CD14-positive monocyte (primary cell): ENCODE data around the gene CUX1. TPM values are rescaled to one million over a fixed set of nuclear protein-coding genes. Genes with fewer than 3 reads are reported as not detected.

Experiments
- DNase-seq, 3 donors: peaks; one replicate each; pipeline ENCODE4 v3.0.0-alpha.2; 2011 to 2022
- H2AFZ ChIP-seq: 2 replicates; pipeline ENCODE4 v1.6.0; 2012; ENCODE audit warnings: mild to moderate bottlenecking, low read depth, low read length, inconsistent platforms; ENCODE audit not compliant: insufficient read depth, poor library complexity, severe bottlenecking
- H3K27ac ChIP-seq, 2 donors: 1 replicate in 1 of 2; 2 replicates in 1 of 2; pipeline ENCODE4 v1.5.1; 2012 to 2013; ENCODE audit warnings: low read length in 2 of 2, control low read depth in 1 of 2, inconsistent platforms in 1 of 2, low read depth in 1 of 2, mild to moderate bottlenecking in 1 of 2
- H3K27me3 ChIP-seq, 2 donors: one replicate each; pipeline versions ENCODE4 v1.6.0 to v1.6.1; 2011 to 2013; ENCODE audit warnings: low read length in 2 of 2; ENCODE audit not compliant: control insufficient read depth in 2 of 2, insufficient read depth in 2 of 2
- H3K36me3 ChIP-seq, 2 donors: replicated peaks in 1 of 2; 1 replicate in 1 of 2; 2 replicates in 1 of 2; pipeline versions ENCODE4 v1.5.1 to v1.6.1; 2012 to 2013; ENCODE audit warnings: low read length in 2 of 2, control low read depth in 1 of 2, inconsistent platforms in 1 of 2, mild to moderate bottlenecking in 1 of 2; ENCODE audit not compliant: insufficient read depth in 2 of 2, control insufficient read depth in 1 of 2
- H3K4me1 ChIP-seq, 2 donors: 1 replicate in 1 of 2; 2 replicates in 1 of 2; pipeline versions ENCODE4 v1.5.1 to v1.6.1; 2012 to 2013; ENCODE audit warnings: low read length in 2 of 2, control low read depth in 1 of 2, inconsistent platforms in 1 of 2, mild to moderate bottlenecking in 1 of 2, moderate library complexity in 1 of 2; ENCODE audit not compliant: insufficient read depth in 2 of 2, control insufficient read depth in 1 of 2
- H3K4me2 ChIP-seq: replicated peaks from 2 replicates; pipeline ENCODE3; 2012; ENCODE audit warnings: low read length, moderate library complexity, mild to moderate bottlenecking; ENCODE audit not compliant: poor library complexity, severe bottlenecking; ENCODE audit errors: extremely low read depth
- H3K4me3 ChIP-seq, 3 experiments: fragments of 200-600 bp in 1 of 3; sonication (generic) in 1 of 3; replicated peaks in 1 of 3; 1 replicate in 2 of 3; 2 replicates in 1 of 3; pipeline ENCODE4 v1.5.1; 2011 to 2013; ENCODE audit warnings: low read length in 3 of 3, mild to moderate bottlenecking in 3 of 3, control low read depth in 2 of 3, low read depth in 2 of 3, inconsistent platforms in 1 of 3, moderate library complexity in 1 of 3
- H3K79me2 ChIP-seq: 2 replicates; pipeline ENCODE4 v1.6.0; 2012; ENCODE audit warnings: mild to moderate bottlenecking, control low read depth, inconsistent platforms, low read length, moderate library complexity; ENCODE audit not compliant: insufficient read depth
- H3K9ac ChIP-seq: 2 replicates; pipeline ENCODE4 v1.6.0; 2017; ENCODE audit warnings: low read length, mild to moderate bottlenecking; ENCODE audit not compliant: insufficient read depth, poor library complexity, severe bottlenecking
- H3K9me3 ChIP-seq, 2 donors: replicated peaks in 1 of 2; 1 replicate in 1 of 2; 2 replicates in 1 of 2; pipeline versions ENCODE4 v1.5.1 to v1.6.1; 2012 to 2013; ENCODE audit warnings: low read length in 2 of 2, control low read depth in 1 of 2; ENCODE audit not compliant: control insufficient read depth in 1 of 2, insufficient read depth in 1 of 2
- H4K20me1 ChIP-seq: 2 replicates; pipeline ENCODE4 v1.6.0; 2012; ENCODE audit warnings: mild to moderate bottlenecking, low read length, control low read depth, moderate library complexity; ENCODE audit not compliant: insufficient read depth
- H3K27ac Mint-ChIP-seq, 7 donors: one replicate each; pipeline ENCODE4 v1.8.0; 2020; ENCODE audit warnings: mild to moderate bottlenecking in 7 of 7, mixed read lengths in 7 of 7, moderate library complexity in 6 of 7, inconsistent platforms in 2 of 7
- H3K27me3 Mint-ChIP-seq, 3 donors: one replicate each; pipeline ENCODE4 v1.8.0; 2021 to 2022; ENCODE audit warnings: low read depth in 3 of 3, mild to moderate bottlenecking in 3 of 3, mixed read lengths in 3 of 3, moderate library complexity in 3 of 3, inconsistent platforms in 1 of 3
- H3K36me3 Mint-ChIP-seq, 2 donors: one replicate each; pipeline ENCODE4 v1.8.0; 2020; ENCODE audit warnings: mixed read lengths in 2 of 2, inconsistent platforms in 1 of 2, mild to moderate bottlenecking in 1 of 2
- H3K4me1 Mint-ChIP-seq: one replicate; pipeline ENCODE4 v1.8.0; 2020; ENCODE audit warnings: mild to moderate bottlenecking, mixed read lengths
- H3K4me3 Mint-ChIP-seq, 2 donors: one replicate each; pipeline ENCODE4 v1.8.0; 2020; ENCODE audit warnings: mild to moderate bottlenecking in 2 of 2, mixed read lengths in 2 of 2, moderate library complexity in 1 of 2
- H3K9me3 Mint-ChIP-seq, 7 donors: one replicate each; pipeline ENCODE4 v1.8.0; 2020 to 2022; ENCODE audit warnings: mixed read lengths in 7 of 7, mild to moderate bottlenecking in 6 of 7, moderate library complexity in 6 of 7, inconsistent platforms in 2 of 7
- CTCF ChIP-seq: fragments of 200-600 bp; IDR thresholded peaks from one replicate; pipeline ENCODE4 v1.8.0; 2022; ENCODE audit warnings: antibody characterized with exemption, mild to moderate bottlenecking
- WGBS: methylation state at CpG from one replicate; pipeline ENCODE4 v1.1.5; 2013; ENCODE audit warnings: missing lambda C conversion rate; ENCODE audit not compliant: insufficient coverage; 5-methylcytosine and 5-hydroxymethylcytosine counted together
- intact Hi-C, 2 donors: fragments of 100-400 bp; cut with micrococcal nuclease; formaldehyde crosslinking; loops; one replicate each; pipeline versions ENCODE4 v1.15.0 to v1.15.1; 2023
- polyA plus RNA-seq, 3 donors: library from polyadenylated mRNA; depleted of rRNA in 1 of 3; unstranded in 2 of 3; stranded (reverse) in 1 of 3; fragments of 300-500 nt in 2 of 3; fragments of >200 nt in 1 of 3; fragmentation: Illumina TruSeq in 2 of 3; gene quantifications; 1 replicate in 2 of 3; 2 replicates in 1 of 3; pipeline ENCODE4 v1.2.3, GENCODE V29; 2012 to 2021

CUX1 gene
- polyA plus RNA-seq, 3 donors: 17.6 to 38.0 (median 28.0) TPM

- Histone ChIP-seq H3K9ac (no peak overlapping the region), H3K79me2 (no peaks in the 10 kb centered on the region), H3K4me2 (no peak overlapping the region), H2AFZ (no peak overlapping the region), H3K27me3 (no peaks in the 10 kb centered on the region), H3K36me3 (peaks cover 64 to 92% of the 10 kb centered on the region in 2 donors), H3K27ac (no peak overlapping the region), H3K4me1 (no peaks in the 10 kb centered on the region), H4K20me1 (peaks cover 16% of the 10 kb centered on the region), H3K4me3 (no peak overlapping the region), H3K9me3 (no peaks in the 10 kb centered on the region)
- peak overlapping the region in 1 of 7 donors; percentile 12 for H3K27ac Mint-ChIP-seq
- DNase-seq: no peak
- H3K36me3 Mint-ChIP-seq: peaks cover 55 to 99% of the 10 kb centered on the region in 2 donors
- no peaks in the 10 kb centered on the region for H3K4me1 Mint-ChIP-seq
- no peak overlapping the region for H3K4me3 Mint-ChIP-seq
- TF ChIP-seq CTCF: no peak
- intact Hi-C loops: loop anchor here in 1 of 2 donors (10.0 kb wide), 1 partner anchor 629 kb away; no protein-coding TSS in a partner anchor
- H3K9me3 Mint-ChIP-seq: peaks cover 0 to 1% (median 0%) of the 10 kb centered on the region in 7 donors
- peaks cover 0 to 1% (median 0%) of the 10 kb centered on the region in 3 donors for H3K27me3 Mint-ChIP-seq
- 92% methylated on average over 4 of the region's 12 CpGs for WGBS
Observed at GRCh38 chr7:102234131-102234530, 416.7 kb downstream of the CUX1 start.

GRCh38 chr7:102234801-102235550, 417.6 kb downstream of the CUX1 start:
- H3K9ac ChIP-seq: no peak overlapping the region
- no peak overlapping the region for H3K4me2 ChIP-seq
- H4K20me1 ChIP-seq: peaks cover 16% of the 10 kb centered on the region
- no peaks in the 10 kb centered on the region for H3K9me3 ChIP-seq
- no peak for TF ChIP-seq CTCF
- Mint-ChIP-seq H3K27me3 (peaks cover 0 to 1% (median 0%) of the 10 kb centered on the region in 3 donors), H3K9me3 (peaks cover 0 to 1% (median 0%) of the 10 kb centered on the region in 7 donors), H3K36me3 (peaks cover 58 to 99% of the 10 kb centered on the region in 2 donors), H3K4me3 (no peak overlapping the region), H3K4me1 (no peaks in the 10 kb centered on the region), H3K27ac (peak overlapping the region in 4 of 7 donors; percentile 21 to 67 (median 48))
- H3K36me3 ChIP-seq: peaks cover 70 to 92% of the 10 kb centered on the region in 2 donors
- H3K4me3 ChIP-seq: no peak overlapping the region
- H3K27ac ChIP-seq: no peak overlapping the region
- H3K79me2 ChIP-seq: no peaks in the 10 kb centered on the region
- H2AFZ ChIP-seq: no peak overlapping the region
- intact Hi-C loops: loop anchor here in 1 of 2 donors (10.0 kb wide), 1 partner anchor 630 kb away; no protein-coding TSS in a partner anchor
- H3K27me3 ChIP-seq: no peaks in the 10 kb centered on the region
- WGBS: 97% methylated on average over 16 of the region's 19 CpGs
- no peak for DNase-seq
- no peaks in the 10 kb centered on the region for H3K4me1 ChIP-seq
